ENCODE data around the gene FGB.

GRCh38 chr4:154549894-154550790, 12.7 kb upstream of the FGB start, which contains the start of gene PLRG1:
- TF ChIP-seq CTCF (IDR thresholded peaks at IDR 0.05) (peak; percentile 17 to 66 (median 29)), EP300 (IDR thresholded peaks at IDR 0.05; ENCODE audit: low read depth) (no peak)

All from transverse colon (tissue), 3 donors.